GM12878 (cell line): Measurements from ENCODE around the gene CYP26B1.

Experiments used
- SPI1 ChIP-seq: IDR thresholded peaks from 2 replicates; pipeline ENCODE4 v1.6.1; 2011; ENCODE audit warnings: low read depth, mild to moderate bottlenecking, low read length, moderate library complexity, borderline replicate concordance; ENCODE audit not compliant: insufficient read depth
- YY1 ChIP-seq: IDR thresholded peaks from 2 replicates; pipeline ENCODE4 v1.6.1; 2011; ENCODE audit warnings: low read depth, mild to moderate bottlenecking, low read length
- TF ChIP-seq, protein P1 (sequence below), 3 experiments: IDR thresholded peaks in 2 of 3; conservative IDR thresholded peaks in 1 of 3; 2 replicates each; pipeline ENCODE4 v1.5.1; 2011; ENCODE audit warnings: low read depth in 3 of 3, low read length in 3 of 3, mild to moderate bottlenecking in 3 of 3, control low read depth in 2 of 3, moderate library complexity in 2 of 3, inconsistent platforms in 1 of 3, mixed read lengths in 1 of 3; ENCODE audit not compliant: control insufficient read depth in 2 of 3, insufficient read depth in 1 of 3; ENCODE audit errors: extremely low read depth in 1 of 3

DNA sequence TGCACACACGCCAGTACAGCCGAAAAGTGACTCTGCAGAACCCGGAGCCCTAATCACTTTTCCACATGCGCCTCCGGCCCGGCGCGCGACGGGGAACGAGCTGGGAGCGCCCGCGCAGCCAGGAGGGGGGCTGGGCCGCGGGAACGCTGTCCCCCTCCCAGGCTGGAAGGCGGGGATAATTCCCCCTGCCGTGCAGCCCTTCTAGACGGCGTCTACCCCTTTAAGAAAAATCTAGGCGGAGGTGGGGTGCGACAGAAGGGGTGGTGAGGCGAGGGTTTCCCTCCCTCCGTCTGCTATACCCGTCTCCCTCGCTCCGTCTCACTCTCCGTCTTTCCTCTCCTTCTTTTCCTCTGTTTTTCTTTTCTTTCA, 2.4 kb downstream of the CYP26B1 start:
- TF ChIP-seq, protein P1, sequence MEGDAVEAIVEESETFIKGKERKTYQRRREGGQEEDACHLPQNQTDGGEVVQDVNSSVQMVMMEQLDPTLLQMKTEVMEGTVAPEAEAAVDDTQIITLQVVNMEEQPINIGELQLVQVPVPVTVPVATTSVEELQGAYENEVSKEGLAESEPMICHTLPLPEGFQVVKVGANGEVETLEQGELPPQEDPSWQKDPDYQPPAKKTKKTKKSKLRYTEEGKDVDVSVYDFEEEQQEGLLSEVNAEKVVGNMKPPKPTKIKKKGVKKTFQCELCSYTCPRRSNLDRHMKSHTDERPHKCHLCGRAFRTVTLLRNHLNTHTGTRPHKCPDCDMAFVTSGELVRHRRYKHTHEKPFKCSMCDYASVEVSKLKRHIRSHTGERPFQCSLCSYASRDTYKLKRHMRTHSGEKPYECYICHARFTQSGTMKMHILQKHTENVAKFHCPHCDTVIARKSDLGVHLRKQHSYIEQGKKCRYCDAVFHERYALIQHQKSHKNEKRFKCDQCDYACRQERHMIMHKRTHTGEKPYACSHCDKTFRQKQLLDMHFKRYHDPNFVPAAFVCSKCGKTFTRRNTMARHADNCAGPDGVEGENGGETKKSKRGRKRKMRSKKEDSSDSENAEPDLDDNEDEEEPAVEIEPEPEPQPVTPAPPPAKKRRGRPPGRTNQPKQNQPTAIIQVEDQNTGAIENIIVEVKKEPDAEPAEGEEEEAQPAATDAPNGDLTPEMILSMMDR (IDR thresholded peaks at IDR 0.05 in 2 of 3, conservative IDR thresholded peaks at IDR 0.05 in 1 of 3; ENCODE audit: control insufficient read depth in 2 of 3, extremely low read depth in 1 of 3, insufficient read depth in 1 of 3, low read depth in 3 of 3, low read length in 3 of 3), result no peak
- no peak for TF ChIP-seq SPI1
- TF ChIP-seq YY1, result no peak
